Neural progenitor cell (in vitro differentiated cells): Measurements from ENCODE around the gene KRT73.

Experiments used
- CTCF ChIP-seq: fragments of 200-600 bp; sonication (generic); IDR thresholded peaks from 2 replicates; pipeline ENCODE4 v1.5.1; 2017; ENCODE audit warnings: antibody characterized with exemption, mild to moderate bottlenecking
- EZH2 ChIP-seq: fragments of 200-600 bp; sonication (generic); IDR thresholded peaks from 2 replicates; pipeline ENCODE4 v1.6.1; 2017; ENCODE audit warnings: antibody characterized with exemption, mild to moderate bottlenecking, moderate library complexity
- EZH2phosphoT487 ChIP-seq: fragments of 200-600 bp; sonication (generic); IDR thresholded peaks from 2 replicates; pipeline ENCODE4 v1.6.1; 2017; ENCODE audit warnings: antibody characterized with exemption

GRCh38 chr12:52582971-52583456, 35.3 kb downstream of the KRT73 start:
- peak; percentile 72 for TF ChIP-seq CTCF
- no peak for TF ChIP-seq EZH2phosphoT487
- TF ChIP-seq EZH2, result no peak
